HG02623 (cell line): ENCODE measurements around the gene COL4A2.
A peak's percentile ranks its signal among the peaks of the same experiment; 100 is the strongest.
"Not testable (repeated sequence)": the region's sequence is repeated elsewhere in the genome, so short reads cannot be mapped to it uniquely, and the experiment has no call there.

Experiments used
- ATAC-seq: cut with Tn5 transposase; IDR thresholded peaks from one replicate; pipeline ENCODE4 v1.9.1; 2021; ENCODE audit warnings: moderate library complexity; ENCODE audit not compliant: unreplicated experiment

The COL4A2 gene

DNA sequence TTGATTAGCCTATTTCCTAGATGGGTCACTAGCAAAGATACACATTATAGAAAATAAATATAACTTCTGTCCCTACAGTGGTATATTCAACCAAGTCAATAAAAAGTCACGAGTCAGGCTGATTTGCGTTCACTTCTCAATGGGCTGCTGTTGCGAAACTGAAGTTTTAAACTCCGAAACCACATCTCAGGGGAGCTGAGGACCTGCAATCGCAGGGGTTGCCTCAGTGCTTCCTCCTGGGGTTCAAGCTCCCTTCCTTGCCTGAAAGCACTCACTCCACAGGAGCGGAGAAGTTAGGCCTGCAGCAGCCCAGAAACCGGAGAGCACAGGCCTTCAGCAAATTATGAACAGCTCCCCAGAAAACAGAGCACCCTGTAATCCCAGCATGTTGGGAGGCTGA lies 214.9 kb downstream of the COL4A2 start:
- no peak for ATAC-seq

- no peak for ATAC-seq
Measured at GRCh38 chr13:110522721-110523120, 215.6 kb downstream of the COL4A2 start.

DNA sequence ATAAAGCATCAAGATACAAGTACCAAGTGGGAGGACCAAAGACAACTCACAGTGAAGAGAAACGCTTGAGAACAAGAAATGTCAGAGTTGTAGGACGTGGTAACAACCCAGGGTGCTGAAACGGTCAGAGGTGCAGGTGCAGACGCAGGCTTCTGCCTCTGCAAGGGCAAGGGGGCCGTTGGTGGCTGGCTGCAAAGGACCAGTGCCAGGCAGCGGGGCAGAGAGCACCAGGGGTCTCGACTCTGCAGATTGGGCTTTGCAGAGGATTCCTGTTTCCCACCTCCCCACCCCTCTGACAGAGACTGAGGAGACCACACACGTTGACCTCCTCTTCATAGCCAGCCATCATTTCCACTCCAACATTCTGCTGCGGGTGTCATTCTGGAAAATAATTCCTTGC lies 216.1 kb downstream of the COL4A2 start:
- no peak for ATAC-seq

GRCh38 chr13:110523838-110524540 lies 216.9 kb downstream of the COL4A2 start:
- ATAC-seq = no peak

- ATAC-seq = no peak
Measured at GRCh38 chr13:110524541-110525257, 217.6 kb downstream of the COL4A2 start.

DNA sequence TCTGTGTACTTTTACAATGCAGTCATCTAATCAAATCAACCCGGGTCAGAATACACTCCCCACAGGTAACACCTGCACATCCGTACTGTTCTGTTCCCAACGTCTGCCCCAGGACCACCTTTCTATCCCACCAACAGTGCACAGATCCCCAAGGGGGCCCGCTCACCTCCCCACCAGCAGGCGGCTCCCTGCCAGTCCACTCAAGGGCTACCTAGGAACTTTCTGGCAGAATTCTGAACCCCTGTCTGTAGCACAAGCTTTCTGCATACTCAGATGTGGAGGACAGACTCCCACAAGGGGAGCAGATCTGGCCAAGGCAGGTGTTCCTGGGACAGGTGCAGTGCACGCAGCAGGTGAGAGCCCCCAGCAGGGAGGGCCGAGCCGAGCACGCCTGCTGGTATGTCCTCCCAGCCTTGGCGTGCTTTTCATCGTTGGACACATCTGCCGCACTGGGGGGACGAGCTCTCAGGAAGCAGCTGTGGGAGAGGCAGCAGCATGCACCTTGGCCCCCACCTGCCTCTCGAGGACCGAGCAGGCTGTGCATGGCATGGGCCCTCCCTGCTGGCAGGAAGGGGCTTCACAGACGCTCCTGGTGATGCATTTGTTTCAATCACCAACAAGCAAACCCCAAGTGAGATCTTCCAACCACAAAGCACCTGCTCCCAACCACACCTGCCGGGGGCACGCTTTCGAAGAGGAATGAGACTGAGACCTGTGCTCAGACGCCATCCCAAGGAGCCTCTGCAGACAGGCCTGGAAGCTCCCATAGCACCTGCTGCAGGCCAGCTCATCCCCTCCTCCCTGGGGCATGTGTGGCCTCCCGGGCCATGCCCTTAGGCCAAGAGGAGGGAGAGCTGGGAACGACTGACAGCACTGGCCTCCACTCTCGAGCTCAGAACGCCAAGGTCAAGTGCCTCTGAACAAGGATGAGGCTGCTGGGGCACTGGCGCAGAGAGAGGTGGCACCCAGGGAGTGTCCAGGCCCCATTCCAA lies 218.5 kb downstream of the COL4A2 start:
- ATAC-seq = peak; percentile 83

- no peak for ATAC-seq
Measured at GRCh38 chr13:110528371-110528770, 221.3 kb downstream of the COL4A2 start.

DNA sequence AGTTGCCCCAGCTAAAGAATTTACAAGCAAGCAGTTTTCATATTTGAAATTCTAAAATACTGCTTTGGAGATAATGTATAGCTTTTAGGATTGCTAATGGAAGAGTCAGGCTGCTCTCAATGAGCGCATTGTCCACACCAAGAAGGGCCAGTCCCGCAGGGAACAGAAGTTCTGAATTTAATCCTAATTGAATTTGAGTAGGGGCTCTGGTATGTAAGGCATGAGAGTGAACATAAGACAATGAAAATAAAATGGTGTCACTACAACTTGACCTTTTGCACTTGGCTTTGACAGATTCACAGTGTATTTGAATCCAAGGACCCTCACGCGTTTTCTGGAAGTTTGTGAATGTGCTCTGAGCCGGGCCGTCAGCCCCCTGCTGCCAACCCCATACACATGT lies 221.8 kb downstream of the COL4A2 start:
- no peak for ATAC-seq

DNA sequence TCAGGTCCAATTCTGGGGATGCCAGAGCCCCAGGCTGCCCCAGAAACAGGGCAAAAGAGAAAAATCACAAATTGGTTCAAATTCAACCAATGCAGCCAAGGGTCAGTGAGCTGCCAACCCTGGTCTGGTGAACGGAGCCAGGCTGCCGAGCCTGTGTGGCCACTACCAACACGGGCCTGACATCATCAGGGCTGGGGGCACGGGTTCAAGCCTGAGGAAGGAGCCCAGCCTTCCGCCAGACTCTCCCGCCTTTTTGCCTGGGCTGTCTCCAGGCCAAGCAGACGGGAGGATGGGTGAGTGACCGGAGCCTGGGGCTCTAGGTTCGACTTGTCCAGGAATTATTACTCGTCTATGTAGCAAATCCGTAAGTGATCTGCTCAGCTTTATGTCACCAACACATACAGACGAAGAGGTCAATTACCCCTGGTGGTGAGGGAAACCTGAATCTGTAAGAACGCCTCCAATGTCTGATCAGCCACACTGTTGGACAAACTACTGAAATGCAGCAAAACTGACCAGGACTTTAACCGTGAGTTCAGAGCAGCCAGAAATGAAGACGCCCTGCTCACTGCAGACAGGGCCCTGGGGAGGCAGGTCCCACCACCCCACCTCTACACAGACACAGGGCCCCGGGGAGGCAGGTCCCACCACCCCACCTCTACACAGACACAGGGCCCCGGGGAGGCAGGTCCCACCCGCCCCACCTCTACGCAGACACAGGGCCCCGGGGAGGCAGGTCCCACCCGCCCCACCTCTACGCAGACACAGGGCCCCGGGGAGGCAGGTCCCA lies 222.6 kb downstream of the COL4A2 start:
- ATAC-seq = no peak

GRCh38 chr13:110531100-110531499 lies 224.0 kb downstream of the COL4A2 start:
- ATAC-seq = no peak

GRCh38 chr13:110531671-110532083 lies 224.6 kb downstream of the COL4A2 start:
- ATAC-seq = no peak

- ATAC-seq = not testable (repeated sequence)
Measured at GRCh38 chr13:110532258-110532657, 225.2 kb downstream of the COL4A2 start.

GRCh38 chr13:110533771-110534670 lies 226.9 kb downstream of the COL4A2 start:
- ATAC-seq = no peak

DNA sequence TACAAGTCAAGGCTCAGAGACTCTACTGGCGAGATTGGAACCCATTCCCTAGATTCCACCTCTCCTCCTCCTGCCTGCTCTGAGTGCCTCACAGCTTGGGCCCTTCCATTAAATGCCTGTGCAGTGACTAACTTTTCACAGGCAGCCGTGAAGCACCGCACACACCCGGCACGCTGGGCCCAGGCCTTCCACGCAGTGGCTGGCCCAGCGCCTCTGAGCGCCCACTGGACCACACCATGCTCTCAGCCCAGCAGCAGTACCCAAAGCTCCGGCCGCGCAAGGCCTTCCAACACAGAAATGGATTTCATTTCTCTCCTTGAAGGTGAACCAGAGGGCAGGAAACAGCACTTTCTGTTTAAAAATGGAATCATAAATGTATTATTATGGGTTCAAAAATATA lies 228.4 kb downstream of the COL4A2 start:
- no peak for ATAC-seq

GRCh38 chr13:110536006-110536693 lies 229.1 kb downstream of the COL4A2 start:
- no peak for ATAC-seq

DNA sequence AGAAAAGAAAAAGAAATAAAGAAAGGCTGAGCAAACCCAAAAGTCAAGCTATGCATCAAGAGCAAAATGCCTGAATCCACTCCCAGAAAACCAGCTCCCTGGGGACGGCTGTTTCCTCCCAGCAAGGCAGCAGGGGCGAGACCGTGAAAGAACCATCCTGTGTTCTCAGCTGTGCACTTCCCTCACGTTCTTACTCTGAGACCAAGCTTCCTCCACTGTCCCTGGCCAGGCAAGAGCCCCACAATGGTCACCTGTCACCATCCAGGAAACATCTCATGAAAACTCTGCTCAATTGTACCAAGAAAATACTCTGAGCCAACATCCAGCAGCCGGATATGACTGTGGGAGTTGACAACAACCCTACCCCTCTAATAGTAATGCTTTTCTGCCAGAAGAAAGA lies 231.5 kb downstream of the COL4A2 start:
- ATAC-seq = no peak

DNA sequence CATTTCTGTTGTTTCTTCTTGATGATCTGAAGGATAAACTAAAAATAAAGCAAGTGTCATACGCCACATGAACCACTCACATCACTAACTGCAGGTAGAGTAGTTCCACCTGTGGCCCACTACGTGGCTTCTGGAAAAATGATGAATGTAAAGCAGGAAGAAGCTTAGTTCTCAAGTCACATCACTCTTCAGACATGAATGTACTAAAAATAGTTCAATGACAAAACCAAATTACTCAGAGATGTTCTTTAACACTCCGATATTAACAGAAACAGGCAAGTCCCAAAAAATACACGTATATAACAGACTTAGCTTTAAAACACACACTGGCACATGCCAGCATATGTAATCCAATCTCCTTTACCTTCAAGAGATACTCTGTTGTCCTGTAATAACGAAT lies 232.8 kb downstream of the COL4A2 start:
- ATAC-seq = no peak

DNA sequence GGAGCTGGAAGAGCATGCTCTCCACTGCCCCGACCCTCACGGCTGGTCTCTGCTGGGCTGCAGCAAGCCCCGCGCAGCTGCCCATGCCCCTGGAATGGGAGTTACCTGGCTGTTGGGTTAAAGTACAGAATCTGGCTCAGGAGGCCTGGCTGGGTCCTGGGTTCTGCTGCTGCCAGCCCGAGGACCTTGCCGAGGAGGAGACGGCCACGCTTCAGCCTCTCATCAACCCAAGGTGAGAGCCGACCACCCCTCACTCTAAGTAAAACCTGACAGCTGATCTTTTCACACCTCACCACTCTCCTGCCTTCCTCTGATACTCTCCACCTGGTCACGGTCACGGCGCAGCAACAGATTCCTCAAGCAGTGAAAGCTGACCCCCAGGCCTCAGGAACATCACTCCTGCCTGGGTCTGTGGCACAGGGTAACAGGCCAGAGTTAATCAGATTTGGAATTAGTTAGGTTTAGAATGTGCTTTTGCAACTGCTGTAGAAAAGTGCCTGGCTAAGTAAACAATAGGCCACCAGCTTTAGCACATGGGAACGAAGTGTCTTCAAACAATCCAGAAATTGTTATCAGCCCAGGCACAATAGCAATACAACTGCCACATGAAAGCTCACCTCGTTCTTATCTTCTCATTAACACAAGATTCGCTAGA lies 233.9 kb downstream of the COL4A2 start:
- no peak for ATAC-seq
